GM12878 (cell line): ENCODE measurements around the gene PADI1. TPM values are rescaled to one million over a fixed set of nuclear protein-coding genes. Genes with fewer than 3 reads are reported as not detected.

ENCODE experiments used
- ATAC-seq: fragments of 200-7000 bp; cut with Tn5 transposase; 3 replicates; pipeline ENCODE4 v1.9.1; 2020; ENCODE audit warnings: mild to moderate bottlenecking, moderate library complexity
- BruUV-seq: library from RNA; stranded (reverse); fragments of 400-500 nt; replicated peaks from 2 replicates; lab custom pipeline; 2021; lab: Mats Ljungman, UMichigan
- CTCF ChIA-PET: fragments of 300-600 bp; sonication (Branson Sonifier 250); formaldehyde crosslinking; extraction: SDS; loops from one replicate; lab custom pipeline; 2021; ENCODE audit warnings: inconsistent platforms; lab: Yijun Ruan, JAX
- POLR2A ChIA-PET: fragments of 350-600 bp; formaldehyde crosslinking; extraction: SDS; loops from one replicate; lab custom pipeline; 2021; ENCODE audit warnings: inconsistent platforms; lab: Charles Lee
- RAD21 ChIA-PET: fragments of 300-600 bp; sonication (Branson Sonifier 250); formaldehyde crosslinking; loops from one replicate; lab custom pipeline; 2023; ENCODE audit warnings: antibody characterized with exemption; ENCODE audit not compliant: unreplicated experiment; lab: Charles Lee
- SMC1A ChIA-PET: fragments of 300-600 bp; sonication (Branson Sonifier 250); formaldehyde crosslinking; loops from one replicate; lab custom pipeline; 2023; ENCODE audit not compliant: unreplicated experiment, uncharacterized antibody; lab: Charles Lee
- DNase-seq: peaks from one replicate; pipeline ENCODE4 v3.0.0-alpha.2; 2011; ENCODE audit warnings: low read depth, low spot score
- FAIRE-seq: peaks from 3 replicates; lab custom pipeline; 2011; peaks lifted over from hg19 to GRCh38; lab: Jason Lieb, UNC
- H2AFZ ChIP-seq: 2 replicates; pipeline ENCODE4 v1.6.0; 2011; ENCODE audit warnings: low read depth, low read length, control low read depth; ENCODE audit not compliant: control insufficient read depth
- H3K27ac ChIP-seq: 2 replicates; pipeline ENCODE4 v1.5.1; 2011; ENCODE audit warnings: control low read depth; ENCODE audit not compliant: control insufficient read depth, insufficient read depth
- H3K27me3 ChIP-seq, 2 experiments: replicated peaks in 1 of 2; 2 replicates each; pipeline versions ENCODE4 v1.6.0 to v1.6.1; 2011; ENCODE audit warnings: low read length in 1 of 2; ENCODE audit not compliant: control insufficient read depth in 2 of 2, insufficient read depth in 2 of 2
- H3K36me3 ChIP-seq, 2 experiments: 2 replicates each; pipeline ENCODE4 v1.5.1; 2011; ENCODE audit warnings: low read length in 1 of 2; ENCODE audit not compliant: control insufficient read depth in 2 of 2, insufficient read depth in 2 of 2
- H3K4me1 ChIP-seq: 2 replicates; pipeline ENCODE4 v1.6.1; 2011; ENCODE audit warnings: mild to moderate bottlenecking, low read length, moderate library complexity, mixed read lengths; ENCODE audit not compliant: control insufficient read depth, insufficient read depth
- H3K4me2 ChIP-seq: 2 replicates; pipeline ENCODE4 v1.6.0; 2011; ENCODE audit warnings: control low read depth; ENCODE audit not compliant: control insufficient read depth, insufficient read depth
- H3K4me3 ChIP-seq: fragments of 200-600 bp; sonication (generic); 2 replicates; pipeline ENCODE4 v1.5.1; 2016
- H3K79me2 ChIP-seq: 2 replicates; pipeline ENCODE4 v1.6.0; 2011; ENCODE audit warnings: low read length; ENCODE audit not compliant: control insufficient read depth, insufficient read depth
- H3K9ac ChIP-seq: 2 replicates; pipeline ENCODE4 v1.8.0; 2011; ENCODE audit warnings: low read length, control low read depth, mixed read lengths; ENCODE audit not compliant: control insufficient read depth, insufficient read depth
- H3K9me3 ChIP-seq: replicated peaks from 3 replicates; pipeline ENCODE4 v1.5.1; 2011; ENCODE audit warnings: mild to moderate bottlenecking, low read length; ENCODE audit not compliant: control insufficient read depth, insufficient read depth
- H4K20me1 ChIP-seq: 2 replicates; pipeline ENCODE4 v1.6.0; 2011; ENCODE audit not compliant: control insufficient read depth, insufficient read depth
- BHLHE40 ChIP-seq, 2 experiments: fragments of 450-650 bp in 1 of 2; IDR thresholded peaks; 2 replicates each; pipeline ENCODE4 v1.6.1; 2011 to 2017; ENCODE audit warnings: low read depth in 2 of 2, borderline replicate concordance in 1 of 2, improper control_type of control experiment in 1 of 2, low read length in 1 of 2, mild to moderate bottlenecking in 1 of 2
- CHD2 ChIP-seq: IDR thresholded peaks from 2 replicates; pipeline ENCODE4 v1.6.1; 2011; ENCODE audit warnings: low read depth, low read length, improper control_type of control experiment, borderline replicate concordance
- FOXM1 ChIP-seq: IDR thresholded peaks from 2 replicates; pipeline ENCODE4 v1.6.1; 2012; ENCODE audit warnings: low read depth, mild to moderate bottlenecking, inconsistent platforms, low read length, moderate library complexity
- HDAC6 ChIP-seq: fragments of 200-600 bp; sonication (generic); IDR thresholded peaks from one replicate; pipeline ENCODE4 v1.8.0; 2017; ENCODE audit warnings: antibody characterized with exemption; ENCODE audit not compliant: unreplicated experiment
- MTA2 ChIP-seq: fragments of 450-650 bp; IDR thresholded peaks from 2 replicates; pipeline ENCODE4 v1.6.1; 2016; ENCODE audit warnings: low read depth, mild to moderate bottlenecking, moderate library complexity
- MYC ChIP-seq: IDR thresholded peaks from 2 replicates; pipeline ENCODE4 v1.6.1; 2011; ENCODE audit warnings: mild to moderate bottlenecking, low read length, moderate library complexity, inconsistent platforms; ENCODE audit not compliant: insufficient read depth, insufficient replicate concordance, insufficient read length, severe bottlenecking
- RBBP5 ChIP-seq: fragments of 200-600 bp; sonication (generic); conservative IDR thresholded peaks from 2 replicates; pipeline ENCODE4 v1.6.1; 2016
- RFX5 ChIP-seq: IDR thresholded peaks from 2 replicates; pipeline ENCODE4 v1.6.1; 2011; ENCODE audit warnings: low read depth, low read length, improper control_type of control experiment
- SREBF1 ChIP-seq: IDR thresholded peaks from 2 replicates; pipeline ENCODE4 v1.6.1; 2012; ENCODE audit warnings: mild to moderate bottlenecking, low read length
- STAT3 ChIP-seq: IDR thresholded peaks from 2 replicates; pipeline ENCODE4 v1.6.1; 2011; ENCODE audit warnings: low read depth, low read length, improper control_type of control experiment
- SUZ12 ChIP-seq: fragments of 200-600 bp; sonication (generic); IDR thresholded peaks from one replicate; pipeline ENCODE4 v1.6.1; 2018; ENCODE audit warnings: antibody characterized with exemption, mild to moderate bottlenecking; ENCODE audit not compliant: unreplicated experiment
- TBL1XR1 ChIP-seq: IDR thresholded peaks from 2 replicates; pipeline ENCODE4 v1.6.1; 2012; ENCODE audit warnings: low read depth, low read length, improper control_type of control experiment
- WRNIP1 ChIP-seq: IDR thresholded peaks from 2 replicates; pipeline ENCODE4 v1.6.1; 2011; ENCODE audit warnings: low read depth, low read length, improper control_type of control experiment, borderline replicate concordance
- ZNF217 ChIP-seq: fragments of 450-650 bp; IDR thresholded peaks from 2 replicates; pipeline ENCODE4 v1.6.1; 2017; ENCODE audit warnings: antibody characterized with exemption, mild to moderate bottlenecking
- ZNF384 ChIP-seq: IDR thresholded peaks from 2 replicates; pipeline ENCODE4 v1.6.1; 2012; ENCODE audit warnings: low read depth, mild to moderate bottlenecking, low read length, improper control_type of control experiment, borderline replicate concordance
- WGBS: methylation state at CpG from one replicate; pipeline ENCODE4 v1.1.6; 2016; ENCODE audit warnings: low lambda C conversion rate; ENCODE audit not compliant: insufficient replicate concordance, insufficient coverage; ENCODE audit errors: missing lambda C conversion rate; 5-methylcytosine and 5-hydroxymethylcytosine counted together
- in situ Hi-C: fragments of 300-500 bp; cut with MboI; formaldehyde crosslinking; loops from 9 replicates; pipeline ENCODE4 v1.14.3; 2018; ENCODE audit warnings: mixed read lengths
- intact Hi-C: fragments of 100-400 bp; cut with micrococcal nuclease; formaldehyde crosslinking; loops from one replicate; pipeline ENCODE4 v1.14.2; 2022; ENCODE audit not compliant: unreplicated experiment
- polyA plus RNA-seq, 11 experiments: library from polyadenylated mRNA; depleted of rRNA in 4 of 11; unstranded in 6 of 11; stranded (reverse) in 5 of 11; fragments of >200 nt; fragmentation: Nextera tagmentation in 4 of 11; fragmentation: Illumina TruSeq in 1 of 11; extraction: Ambion mirVana in 4 of 11; extraction: Trizol in 1 of 11; gene quantifications; 1 replicate in 1 of 11; 2 replicates in 10 of 11; pipeline versions ENCODE4 v1.2.1 to v1.2.3, GENCODE V29; 2011 to 2016; ENCODE audit warnings: inconsistent platforms in 2 of 11, missing spikeins in 2 of 11, low read depth in 1 of 11
- total RNA-seq, 4 experiments: library from RNA; depleted of rRNA in 3 of 4; stranded (reverse); fragments of >200 nt in 3 of 4; fragmentation: Illumina TruSeq in 1 of 4; extraction: Trizol in 1 of 4; gene quantifications; 2 replicates each; pipeline versions ENCODE4 v1.2.1 to v1.2.3, GENCODE V29; 2013 to 2021
- TF ChIP-seq, protein P1 (sequence below): fragments of 150-350 bp; IDR thresholded peaks from 2 replicates; pipeline ENCODE4 v1.6.1; 2016; ENCODE audit warnings: low read depth, low read length
- TF ChIP-seq, protein P2 (sequence below): IDR thresholded peaks from 2 replicates; pipeline ENCODE4 v1.6.1; 2011; ENCODE audit warnings: low read depth, low read length, improper control_type of control experiment, borderline replicate concordance
- TF ChIP-seq, protein P3 (sequence below): fragments of 450-650 bp; IDR thresholded peaks from 2 replicates; pipeline ENCODE4 v1.6.1; 2016; ENCODE audit warnings: mild to moderate bottlenecking
- TF ChIP-seq, protein P4 (sequence below): IDR thresholded peaks from 2 replicates; pipeline ENCODE4 v1.6.1; 2012; ENCODE audit warnings: low read depth, low read length, improper control_type of control experiment

The PADI1 gene
- total and polyA plus RNA-seq, 10 of the 15 experiments (the other 5 are each of a cell fraction or from before 2014, with no cell fraction given): 0.05 TPM; not detected in 9

DNA sequence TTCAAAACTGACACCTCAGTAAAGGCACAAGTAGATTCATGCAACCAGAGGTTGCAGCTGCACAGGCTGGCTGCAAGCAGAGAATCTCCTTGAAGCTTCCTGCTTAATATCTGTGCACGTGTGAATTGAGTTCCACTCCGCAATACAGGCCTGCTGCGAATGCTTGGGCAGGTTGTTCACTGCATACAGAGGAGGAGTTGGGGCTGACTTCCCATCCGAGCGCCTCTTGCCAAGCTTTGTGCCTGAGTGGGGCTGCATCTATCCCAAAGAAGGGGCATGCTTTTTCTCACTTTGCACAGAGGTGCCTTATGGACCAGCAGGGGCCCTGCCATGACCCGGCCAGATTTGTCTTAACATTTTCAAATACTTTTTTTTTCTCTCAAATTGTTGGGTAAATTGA, 17.9 kb upstream of the PADI1 start:
- ATAC-seq (no peak), FAIRE-seq (no peak), DNase-seq (no peak)
- no peaks in the 10 kb centered on the region for H3K27me3 ChIP-seq
- H2AFZ ChIP-seq: no peak overlapping the region
- no peak overlapping the region for H3K9ac ChIP-seq
- no peaks in the 10 kb centered on the region for H4K20me1 ChIP-seq
- H3K79me2 ChIP-seq: no peaks in the 10 kb centered on the region
- TF ChIP-seq HDAC6: no peak
- TF ChIP-seq STAT3: no peak
- TF ChIP-seq RBBP5: no peak
- TF ChIP-seq, protein P1, sequence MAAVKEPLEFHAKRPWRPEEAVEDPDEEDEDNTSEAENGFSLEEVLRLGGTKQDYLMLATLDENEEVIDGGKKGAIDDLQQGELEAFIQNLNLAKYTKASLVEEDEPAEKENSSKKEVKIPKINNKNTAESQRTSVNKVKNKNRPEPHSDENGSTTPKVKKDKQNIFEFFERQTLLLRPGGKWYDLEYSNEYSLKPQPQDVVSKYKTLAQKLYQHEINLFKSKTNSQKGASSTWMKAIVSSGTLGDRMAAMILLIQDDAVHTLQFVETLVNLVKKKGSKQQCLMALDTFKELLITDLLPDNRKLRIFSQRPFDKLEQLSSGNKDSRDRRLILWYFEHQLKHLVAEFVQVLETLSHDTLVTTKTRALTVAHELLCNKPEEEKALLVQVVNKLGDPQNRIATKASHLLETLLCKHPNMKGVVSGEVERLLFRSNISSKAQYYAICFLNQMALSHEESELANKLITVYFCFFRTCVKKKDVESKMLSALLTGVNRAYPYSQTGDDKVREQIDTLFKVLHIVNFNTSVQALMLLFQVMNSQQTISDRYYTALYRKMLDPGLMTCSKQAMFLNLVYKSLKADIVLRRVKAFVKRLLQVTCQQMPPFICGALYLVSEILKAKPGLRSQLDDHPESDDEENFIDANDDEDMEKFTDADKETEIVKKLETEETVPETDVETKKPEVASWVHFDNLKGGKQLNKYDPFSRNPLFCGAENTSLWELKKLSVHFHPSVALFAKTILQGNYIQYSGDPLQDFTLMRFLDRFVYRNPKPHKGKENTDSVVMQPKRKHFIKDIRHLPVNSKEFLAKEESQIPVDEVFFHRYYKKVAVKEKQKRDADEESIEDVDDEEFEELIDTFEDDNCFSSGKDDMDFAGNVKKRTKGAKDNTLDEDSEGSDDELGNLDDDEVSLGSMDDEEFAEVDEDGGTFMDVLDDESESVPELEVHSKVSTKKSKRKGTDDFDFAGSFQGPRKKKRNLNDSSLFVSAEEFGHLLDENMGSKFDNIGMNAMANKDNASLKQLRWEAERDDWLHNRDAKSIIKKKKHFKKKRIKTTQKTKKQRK: no peak
- TF ChIP-seq WRNIP1: no peak
- TF ChIP-seq ZNF217: no peak
- no peak for TF ChIP-seq CHD2
- no peak for TF ChIP-seq ZNF384
- TF ChIP-seq MYC: no peak
- TF ChIP-seq, protein P2, sequence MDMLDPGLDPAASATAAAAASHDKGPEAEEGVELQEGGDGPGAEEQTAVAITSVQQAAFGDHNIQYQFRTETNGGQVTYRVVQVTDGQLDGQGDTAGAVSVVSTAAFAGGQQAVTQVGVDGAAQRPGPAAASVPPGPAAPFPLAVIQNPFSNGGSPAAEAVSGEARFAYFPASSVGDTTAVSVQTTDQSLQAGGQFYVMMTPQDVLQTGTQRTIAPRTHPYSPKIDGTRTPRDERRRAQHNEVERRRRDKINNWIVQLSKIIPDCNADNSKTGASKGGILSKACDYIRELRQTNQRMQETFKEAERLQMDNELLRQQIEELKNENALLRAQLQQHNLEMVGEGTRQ: no peak
- TF ChIP-seq FOXM1: no peak
- TF ChIP-seq, protein P3, sequence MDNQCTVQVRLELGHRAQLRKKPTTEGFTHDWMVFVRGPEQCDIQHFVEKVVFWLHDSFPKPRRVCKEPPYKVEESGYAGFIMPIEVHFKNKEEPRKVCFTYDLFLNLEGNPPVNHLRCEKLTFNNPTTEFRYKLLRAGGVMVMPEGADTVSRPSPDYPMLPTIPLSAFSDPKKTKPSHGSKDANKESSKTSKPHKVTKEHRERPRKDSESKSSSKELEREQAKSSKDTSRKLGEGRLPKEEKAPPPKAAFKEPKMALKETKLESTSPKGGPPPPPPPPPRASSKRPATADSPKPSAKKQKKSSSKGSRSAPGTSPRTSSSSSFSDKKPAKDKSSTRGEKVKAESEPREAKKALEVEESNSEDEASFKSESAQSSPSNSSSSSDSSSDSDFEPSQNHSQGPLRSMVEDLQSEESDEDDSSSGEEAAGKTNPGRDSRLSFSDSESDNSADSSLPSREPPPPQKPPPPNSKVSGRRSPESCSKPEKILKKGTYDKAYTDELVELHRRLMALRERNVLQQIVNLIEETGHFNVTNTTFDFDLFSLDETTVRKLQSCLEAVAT: no peak
- no peak for TF ChIP-seq RFX5
- TF ChIP-seq TBL1XR1: no peak
- no peak for TF ChIP-seq BHLHE40 (IDR thresholded peaks at IDR 0.05; ENCODE audit: borderline replicate concordance in 1 of 2, low read depth in 2 of 2, low read length in 1 of 2)
- TF ChIP-seq, protein P4, sequence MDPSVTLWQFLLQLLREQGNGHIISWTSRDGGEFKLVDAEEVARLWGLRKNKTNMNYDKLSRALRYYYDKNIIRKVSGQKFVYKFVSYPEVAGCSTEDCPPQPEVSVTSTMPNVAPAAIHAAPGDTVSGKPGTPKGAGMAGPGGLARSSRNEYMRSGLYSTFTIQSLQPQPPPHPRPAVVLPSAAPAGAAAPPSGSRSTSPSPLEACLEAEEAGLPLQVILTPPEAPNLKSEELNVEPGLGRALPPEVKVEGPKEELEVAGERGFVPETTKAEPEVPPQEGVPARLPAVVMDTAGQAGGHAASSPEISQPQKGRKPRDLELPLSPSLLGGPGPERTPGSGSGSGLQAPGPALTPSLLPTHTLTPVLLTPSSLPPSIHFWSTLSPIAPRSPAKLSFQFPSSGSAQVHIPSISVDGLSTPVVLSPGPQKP: no peak
- TF ChIP-seq SUZ12: no peak
- TF ChIP-seq MTA2: no peak
- TF ChIP-seq SREBF1: no peak
- WGBS: 32% methylated on average over 6 of the region's 6 CpGs
- BruUV-seq: no TSS peak
- H3K4me3 ChIP-seq: no peak overlapping the region
- H3K4me1 ChIP-seq: no peaks in the 10 kb centered on the region
- RAD21 ChIA-PET: no interaction called here
- no peaks in the 10 kb centered on the region for H3K36me3 ChIP-seq
- in situ Hi-C loops: no loop called here
- no peak overlapping the region for H3K4me2 ChIP-seq
- H3K9me3 ChIP-seq: no peaks in the 10 kb centered on the region; the same call in 2 of the 3 replicates
- H3K27ac ChIP-seq: no peak overlapping the region
- POLR2A ChIA-PET: no interaction called here
- intact Hi-C loops: no loop called here
- SMC1A ChIA-PET: interaction anchor here (0.9 kb wide), 1 partner anchor 59 kb away, joined by 3 read pairs; no protein-coding TSS in a partner anchor
- CTCF ChIA-PET: no interaction called here
